NT2/D1 (cell line): Measurements from ENCODE around the gene RAP1GAP2.

ENCODE experiments used
- SUZ12 ChIP-seq: IDR thresholded peaks from 2 replicates; pipeline ENCODE4 v1.6.1; 2011; ENCODE audit not compliant: insufficient read length, insufficient read depth; ENCODE audit errors: extremely low read depth
- YY1 ChIP-seq: IDR thresholded peaks from 2 replicates; pipeline ENCODE4 v1.6.1; 2011; ENCODE audit not compliant: insufficient read length, insufficient read depth
- ZNF274 ChIP-seq: IDR thresholded peaks from 2 replicates; pipeline ENCODE4 v1.6.1; 2011; ENCODE audit warnings: mild to moderate bottlenecking, low read depth, low read length

GRCh38 chr17:2975469-2975958, 179.3 kb downstream of the RAP1GAP2 start:
- no peak for TF ChIP-seq YY1
- TF ChIP-seq SUZ12 = no peak
- no peak for TF ChIP-seq ZNF274
